BE2C (cell line): ENCODE data around the gene TMEM231.

ENCODE experiments used
- DNase-seq: peaks from one replicate; pipeline ENCODE4 v3.0.0-alpha.2; 2020
- H3K27me3 ChIP-seq: fragments of 250-450 bp; sonication (Bioruptor Pico); 2 replicates; pipeline ENCODE4 v1.5.1; 2020; ENCODE audit warnings: mild to moderate bottlenecking
- H3K36me3 ChIP-seq: fragments of 250-450 bp; sonication (Bioruptor Pico); 2 replicates; pipeline ENCODE4 v1.5.1; 2020; ENCODE audit warnings: mild to moderate bottlenecking
- H3K4me1 ChIP-seq: fragments of 250-450 bp; sonication (Bioruptor Pico); 2 replicates; pipeline ENCODE4 v1.5.1; 2020
- H3K4me3 ChIP-seq: 2 replicates; pipeline ENCODE4 v1.5.1; 2011; ENCODE audit warnings: low read depth, low read length
- H3K9me3 ChIP-seq: fragments of 250-450 bp; sonication (Bioruptor Pico); 2 replicates; pipeline ENCODE4 v1.5.1; 2020
- TF ChIP-seq, protein P1 (sequence below): IDR thresholded peaks from 2 replicates; pipeline ENCODE4 v1.5.1; 2012; ENCODE audit warnings: mild to moderate bottlenecking, low read depth, low read length

Gene TMEM231

DNA sequence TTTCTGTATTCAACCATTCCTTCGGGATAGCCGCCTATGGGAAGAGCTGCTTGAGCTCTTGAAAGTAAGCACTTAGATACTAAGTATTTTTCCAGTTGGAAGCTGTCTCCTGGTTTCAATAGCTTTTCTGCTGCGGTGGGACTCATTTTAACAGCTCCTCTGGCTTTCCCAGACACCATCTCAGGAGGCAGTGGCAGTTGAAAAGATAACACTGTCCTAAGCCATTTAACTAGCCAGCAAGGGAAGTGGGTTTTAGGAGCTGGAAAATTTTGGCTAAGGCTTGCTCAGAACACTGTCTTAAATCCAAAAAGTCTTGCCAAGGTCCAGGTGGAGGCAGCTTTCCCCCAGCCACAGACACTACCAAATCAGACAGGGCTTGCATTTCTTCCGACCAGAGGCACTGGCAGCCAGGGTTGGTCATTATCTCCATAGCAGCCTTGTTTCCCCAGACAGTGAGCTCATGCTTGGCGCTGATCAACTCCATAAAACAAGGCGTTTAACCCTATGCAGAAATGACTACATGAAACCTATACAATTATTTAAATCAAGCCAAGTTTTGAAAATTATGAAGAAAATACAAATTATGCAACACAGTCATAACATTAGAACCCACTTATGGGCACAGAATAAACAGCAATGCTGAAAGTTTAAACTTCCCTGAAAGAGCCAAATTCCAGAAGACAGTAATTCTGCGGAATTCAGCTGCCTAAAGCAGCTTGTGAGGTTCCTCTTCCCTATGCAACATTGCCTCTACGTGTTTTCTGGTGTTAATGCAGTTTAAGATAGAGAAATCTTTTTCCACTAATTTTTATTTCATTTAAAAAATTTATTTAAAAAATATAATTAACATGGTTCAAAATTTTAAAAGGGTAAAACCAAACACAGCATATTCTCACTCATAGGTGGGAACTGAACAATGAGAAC is 35.1 kb upstream of the TMEM231 start:
- peak; percentile 42 for DNase-seq
- Histone ChIP-seq H3K36me3 (no peaks in the 10 kb centered on the region), H3K27me3 (no peaks in the 10 kb centered on the region), H3K9me3 (no peaks in the 10 kb centered on the region), H3K4me1 (peaks cover 17% of the 10 kb centered on the region), H3K4me3 (no peak overlapping the region)
- TF ChIP-seq, protein P1, sequence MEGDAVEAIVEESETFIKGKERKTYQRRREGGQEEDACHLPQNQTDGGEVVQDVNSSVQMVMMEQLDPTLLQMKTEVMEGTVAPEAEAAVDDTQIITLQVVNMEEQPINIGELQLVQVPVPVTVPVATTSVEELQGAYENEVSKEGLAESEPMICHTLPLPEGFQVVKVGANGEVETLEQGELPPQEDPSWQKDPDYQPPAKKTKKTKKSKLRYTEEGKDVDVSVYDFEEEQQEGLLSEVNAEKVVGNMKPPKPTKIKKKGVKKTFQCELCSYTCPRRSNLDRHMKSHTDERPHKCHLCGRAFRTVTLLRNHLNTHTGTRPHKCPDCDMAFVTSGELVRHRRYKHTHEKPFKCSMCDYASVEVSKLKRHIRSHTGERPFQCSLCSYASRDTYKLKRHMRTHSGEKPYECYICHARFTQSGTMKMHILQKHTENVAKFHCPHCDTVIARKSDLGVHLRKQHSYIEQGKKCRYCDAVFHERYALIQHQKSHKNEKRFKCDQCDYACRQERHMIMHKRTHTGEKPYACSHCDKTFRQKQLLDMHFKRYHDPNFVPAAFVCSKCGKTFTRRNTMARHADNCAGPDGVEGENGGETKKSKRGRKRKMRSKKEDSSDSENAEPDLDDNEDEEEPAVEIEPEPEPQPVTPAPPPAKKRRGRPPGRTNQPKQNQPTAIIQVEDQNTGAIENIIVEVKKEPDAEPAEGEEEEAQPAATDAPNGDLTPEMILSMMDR: no peak

DNA sequence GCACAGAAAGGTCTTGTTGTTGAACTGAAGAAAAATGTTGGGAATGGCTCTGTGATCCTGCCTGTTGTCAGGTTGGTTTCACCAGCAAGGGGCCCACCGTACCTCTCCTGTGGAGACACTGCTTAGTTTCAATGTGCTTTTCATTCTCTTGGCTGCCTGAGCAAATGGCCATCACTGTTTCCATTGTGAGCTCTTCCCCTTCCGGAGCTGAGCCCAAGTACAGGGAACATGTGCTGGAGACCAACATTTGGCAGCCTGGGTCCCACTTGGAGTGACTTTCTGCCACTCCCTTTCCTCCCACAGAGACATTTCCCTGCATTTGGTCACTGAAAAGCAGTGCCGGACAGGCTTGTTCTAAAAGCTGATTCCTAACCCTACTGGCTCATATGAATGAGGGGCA is 33.3 kb upstream of the TMEM231 start:
- H3K27me3 ChIP-seq: no peaks in the 10 kb centered on the region
- H3K9me3 ChIP-seq: no peaks in the 10 kb centered on the region
- no peaks in the 10 kb centered on the region for H3K36me3 ChIP-seq
- no peak for DNase-seq
- peaks cover 9% of the 10 kb centered on the region for H3K4me1 ChIP-seq
- H3K4me3 ChIP-seq: no peak overlapping the region
- TF ChIP-seq, protein P1: no peak

DNA sequence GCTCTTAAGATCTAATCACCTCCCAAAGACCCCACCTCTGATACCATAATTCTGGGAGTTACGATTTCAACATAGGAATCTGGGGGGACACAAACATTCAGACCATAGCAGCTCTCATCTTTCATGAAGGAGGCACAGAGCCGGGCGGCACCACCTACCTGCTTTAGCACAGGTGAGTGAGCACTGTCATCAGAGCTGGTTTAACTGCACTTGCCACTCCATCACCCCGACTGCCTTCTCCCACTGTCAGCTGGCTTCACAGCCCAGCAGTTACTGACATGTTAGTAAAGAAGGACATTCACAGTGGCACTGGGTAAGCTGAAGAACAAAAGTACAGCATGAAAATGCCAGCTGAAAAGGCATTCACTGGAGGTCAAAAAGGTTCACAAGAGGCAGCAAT is 32.7 kb upstream of the TMEM231 start:
- Histone ChIP-seq H3K27me3 (no peaks in the 10 kb centered on the region), H3K9me3 (no peaks in the 10 kb centered on the region), H3K36me3 (no peaks in the 10 kb centered on the region), H3K4me1 (peaks cover 7% of the 10 kb centered on the region), H3K4me3 (no peak overlapping the region)
- DNase-seq: no peak
- TF ChIP-seq, protein P1: no peak

DNA sequence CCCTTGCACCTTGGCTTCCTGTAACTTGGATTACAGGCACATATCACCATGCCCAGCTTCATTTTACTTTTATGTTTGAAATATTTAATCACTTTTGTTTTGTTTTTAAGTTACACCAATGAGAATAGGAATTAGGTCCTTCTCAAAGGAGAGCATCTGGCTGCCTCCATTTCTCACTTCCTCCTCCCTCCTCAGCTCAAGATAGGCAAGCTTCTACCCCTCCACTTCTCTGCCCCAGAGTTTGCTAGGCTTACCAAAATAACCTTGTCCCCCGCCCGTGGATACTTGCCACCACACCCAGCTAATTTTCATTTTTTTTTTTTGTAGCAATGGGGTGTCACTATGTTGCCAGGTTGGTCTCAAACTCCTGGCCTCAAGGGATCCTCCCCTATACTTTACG is 28.1 kb upstream of the TMEM231 start:
- no peaks in the 10 kb centered on the region; the same call in 1 of the 2 replicates for H3K36me3 ChIP-seq
- H3K4me3 ChIP-seq: no peak overlapping the region
- DNase-seq: no peak
- H3K27me3 ChIP-seq: no peaks in the 10 kb centered on the region
- no peaks in the 10 kb centered on the region for H3K9me3 ChIP-seq
- TF ChIP-seq, protein P1: no peak
- no peaks in the 10 kb centered on the region for H3K4me1 ChIP-seq

DNA sequence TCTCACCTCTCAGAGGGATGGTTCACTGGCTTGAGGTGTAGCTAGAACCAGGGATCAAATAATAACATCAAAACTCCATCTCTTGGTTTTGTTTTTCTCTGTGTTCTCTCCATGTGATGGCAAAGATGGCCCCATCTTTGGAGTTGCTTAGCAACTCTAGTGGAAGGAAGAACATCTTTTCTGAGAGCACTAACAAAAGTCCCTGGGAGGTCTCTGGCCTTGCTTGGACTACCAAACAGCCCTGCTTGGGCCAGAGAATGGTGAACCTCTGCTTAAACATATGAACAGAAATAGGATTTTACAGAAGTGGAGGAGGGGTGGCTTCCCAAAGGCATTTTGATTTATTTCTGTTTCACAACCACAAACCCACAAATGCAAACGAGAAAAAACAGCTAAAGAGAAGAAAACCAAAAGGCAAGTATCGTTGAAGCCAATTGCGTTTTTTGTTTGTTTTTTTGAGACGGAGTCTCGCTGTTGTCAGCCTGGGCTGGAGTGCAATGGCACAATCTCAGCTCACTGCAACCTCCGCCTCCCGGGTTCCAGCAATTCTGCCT is 23.3 kb upstream of the TMEM231 start:
- no peaks in the 10 kb centered on the region for H3K4me1 ChIP-seq
- peaks cover 29% of the 10 kb centered on the region for H3K36me3 ChIP-seq
- no peak for DNase-seq
- no peak overlapping the region for H3K4me3 ChIP-seq
- TF ChIP-seq, protein P1: no peak
- no peaks in the 10 kb centered on the region for H3K27me3 ChIP-seq
- H3K9me3 ChIP-seq: no peaks in the 10 kb centered on the region

DNA sequence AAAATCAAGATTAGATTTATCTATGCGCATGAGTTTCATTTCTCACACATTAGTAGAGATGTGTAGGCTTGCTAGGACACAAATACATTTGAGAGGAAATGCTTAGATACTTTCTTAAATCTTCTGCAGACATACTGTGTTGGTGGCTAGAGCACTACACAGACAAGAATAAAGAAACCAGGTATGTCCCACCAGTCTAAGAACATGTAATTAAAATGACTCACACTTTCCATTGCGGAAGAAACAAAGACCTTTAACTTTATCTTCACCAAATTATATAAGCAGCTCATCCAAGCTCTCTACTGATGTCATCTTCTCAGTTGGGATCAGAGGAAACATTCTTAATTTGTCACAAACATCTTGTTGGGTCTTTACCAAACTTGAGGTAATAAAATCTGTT is 22.7 kb upstream of the TMEM231 start:
- no peaks in the 10 kb centered on the region for H3K9me3 ChIP-seq
- peaks cover 36% of the 10 kb centered on the region for H3K36me3 ChIP-seq
- TF ChIP-seq, protein P1: no peak
- H3K4me3 ChIP-seq: no peak overlapping the region
- DNase-seq: no peak
- H3K27me3 ChIP-seq: no peaks in the 10 kb centered on the region
- no peaks in the 10 kb centered on the region for H3K4me1 ChIP-seq
